Fibroblast of pulmonary artery (primary cell): ENCODE results near the gene UBE2L5.

Experiments used
- DNase-seq: peaks from one replicate; pipeline ENCODE4 v3.0.0-alpha.2; 2010; ENCODE audit warnings: low read depth
- H3K4me3 ChIP-seq: replicated peaks from 2 replicates; pipeline ENCODE4 v1.5.1; 2011; ENCODE audit warnings: low read depth, mild to moderate bottlenecking, control low read depth, low read length, moderate library complexity
- TF ChIP-seq, protein P1 (sequence below): IDR thresholded peaks from 2 replicates; pipeline ENCODE4 v1.5.1; 2011; ENCODE audit warnings: mild to moderate bottlenecking, control low read depth, low read length, inconsistent platforms; ENCODE audit errors: missing control alignments

Gene UBE2L5

DNA sequence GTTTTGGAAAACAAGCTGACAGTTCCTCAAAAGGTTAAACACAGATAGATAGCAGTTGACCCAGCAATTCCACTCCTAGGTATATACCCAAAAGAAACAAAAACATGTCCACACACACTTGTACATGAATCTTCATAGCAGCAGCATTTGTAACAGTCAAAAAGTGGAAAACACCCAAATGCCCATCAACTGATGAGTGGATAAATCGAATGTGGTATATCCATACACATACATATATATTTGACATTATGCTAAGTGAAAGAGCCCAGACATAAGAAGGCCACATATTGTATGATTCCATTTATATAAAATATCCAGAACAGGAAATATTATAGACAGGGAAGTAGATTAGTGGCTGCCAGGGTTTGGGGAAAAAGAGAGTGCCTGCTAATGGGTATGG, 51.4 kb downstream of the UBE2L5 start:
- TF ChIP-seq, protein P1, sequence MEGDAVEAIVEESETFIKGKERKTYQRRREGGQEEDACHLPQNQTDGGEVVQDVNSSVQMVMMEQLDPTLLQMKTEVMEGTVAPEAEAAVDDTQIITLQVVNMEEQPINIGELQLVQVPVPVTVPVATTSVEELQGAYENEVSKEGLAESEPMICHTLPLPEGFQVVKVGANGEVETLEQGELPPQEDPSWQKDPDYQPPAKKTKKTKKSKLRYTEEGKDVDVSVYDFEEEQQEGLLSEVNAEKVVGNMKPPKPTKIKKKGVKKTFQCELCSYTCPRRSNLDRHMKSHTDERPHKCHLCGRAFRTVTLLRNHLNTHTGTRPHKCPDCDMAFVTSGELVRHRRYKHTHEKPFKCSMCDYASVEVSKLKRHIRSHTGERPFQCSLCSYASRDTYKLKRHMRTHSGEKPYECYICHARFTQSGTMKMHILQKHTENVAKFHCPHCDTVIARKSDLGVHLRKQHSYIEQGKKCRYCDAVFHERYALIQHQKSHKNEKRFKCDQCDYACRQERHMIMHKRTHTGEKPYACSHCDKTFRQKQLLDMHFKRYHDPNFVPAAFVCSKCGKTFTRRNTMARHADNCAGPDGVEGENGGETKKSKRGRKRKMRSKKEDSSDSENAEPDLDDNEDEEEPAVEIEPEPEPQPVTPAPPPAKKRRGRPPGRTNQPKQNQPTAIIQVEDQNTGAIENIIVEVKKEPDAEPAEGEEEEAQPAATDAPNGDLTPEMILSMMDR: no peak
- H3K4me3 ChIP-seq: no peak overlapping the region
- no peak for DNase-seq

DNA sequence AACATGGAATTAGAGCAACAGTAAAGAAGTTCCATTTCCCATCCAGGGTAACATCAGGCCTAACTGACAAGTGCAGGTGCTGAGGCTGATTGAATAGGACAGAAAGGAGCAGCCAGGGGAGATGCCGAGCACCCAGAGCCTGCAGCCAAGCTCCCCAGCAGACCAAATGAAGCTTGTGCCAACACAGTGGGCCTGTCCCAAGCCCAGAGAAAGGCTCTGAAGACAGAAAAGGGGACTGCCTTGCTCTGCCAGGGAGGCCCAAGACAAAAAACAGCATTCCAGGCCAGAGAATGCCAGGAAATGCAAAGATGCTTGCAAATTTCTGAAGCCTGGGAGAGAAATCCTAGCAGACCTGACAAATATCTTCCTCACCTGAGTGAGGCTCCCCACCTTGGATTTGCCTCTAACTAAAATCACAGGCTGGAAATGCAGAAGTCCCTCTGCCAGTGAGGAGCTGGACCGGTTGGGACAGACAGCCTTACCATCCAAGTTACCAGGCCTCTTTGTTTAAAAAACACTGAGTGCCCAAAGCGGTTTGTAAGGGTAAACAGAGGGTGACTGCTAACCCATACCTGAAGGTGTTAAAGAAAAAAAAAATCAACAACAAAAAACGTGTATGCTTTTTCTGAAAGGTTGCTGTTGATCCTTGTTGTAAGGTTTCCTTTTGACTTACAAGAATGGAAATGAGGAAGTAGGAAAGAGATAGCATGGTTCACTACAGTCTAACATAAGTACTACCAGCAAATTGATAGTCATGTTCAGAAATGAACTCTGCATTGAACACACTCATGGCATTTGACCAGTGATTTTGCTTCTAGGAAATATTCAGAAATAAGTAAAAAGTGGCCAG, 55.3 kb downstream of the UBE2L5 start:
- TF ChIP-seq, protein P1: no peak
- no peak overlapping the region for H3K4me3 ChIP-seq
- no peak for DNase-seq
